Hepatocyte (in vitro differentiated cells): ENCODE measurements around the gene AUTS2. TPM values are rescaled to one million over a fixed set of nuclear protein-coding genes. Genes with fewer than 3 reads are reported as not detected.

Source experiments
- DNase-seq: peaks from one replicate; pipeline ENCODE4 v3.0.0-alpha.2; 2016; ENCODE audit warnings: low spot score
- H2AFZ ChIP-seq: fragments of 200-600 bp; sonication (generic); 2 replicates; pipeline ENCODE4 v1.6.0; 2016; ENCODE audit warnings: antibody characterized with exemption, mild to moderate bottlenecking
- H3K27ac ChIP-seq: fragments of 200-600 bp; sonication (generic); 2 replicates; pipeline ENCODE4 v1.5.1; 2016; ENCODE audit warnings: mild to moderate bottlenecking
- H3K27me3 ChIP-seq: fragments of 200-600 bp; sonication (generic); 2 replicates; pipeline ENCODE4 v1.6.1; 2016
- H3K36me3 ChIP-seq: fragments of 200-600 bp; sonication (generic); replicated peaks from 2 replicates; pipeline ENCODE4 v1.5.1; 2016; ENCODE audit warnings: low read depth; ENCODE audit not compliant: insufficient read depth
- H3K4me1 ChIP-seq: fragments of 200-600 bp; sonication (generic); 2 replicates; pipeline ENCODE4 v1.5.1; 2016; ENCODE audit warnings: mild to moderate bottlenecking, moderate library complexity; ENCODE audit not compliant: insufficient read depth
- H3K4me2 ChIP-seq: fragments of 200-600 bp; sonication (generic); 2 replicates; pipeline ENCODE4 v1.6.0; 2016
- H3K4me3 ChIP-seq: fragments of 200-600 bp; sonication (generic); 2 replicates; pipeline ENCODE4 v1.5.1; 2016; ENCODE audit warnings: mild to moderate bottlenecking
- H3K79me2 ChIP-seq: fragments of 200-600 bp; sonication (generic); 2 replicates; pipeline ENCODE4 v1.6.0; 2017; ENCODE audit warnings: mild to moderate bottlenecking
- H3K9me2 ChIP-seq: fragments of 200-600 bp; sonication (generic); replicated peaks from 2 replicates; pipeline ENCODE4 v1.6.0; 2017; ENCODE audit warnings: mild to moderate bottlenecking; ENCODE audit not compliant: insufficient read depth
- H3K9me3 ChIP-seq: fragments of 200-600 bp; sonication (generic); 2 replicates; pipeline ENCODE4 v1.5.1; 2016; ENCODE audit warnings: low read depth, mild to moderate bottlenecking
- H4K20me1 ChIP-seq: fragments of 200-600 bp; sonication (generic); 2 replicates; pipeline ENCODE4 v1.6.0; 2016; ENCODE audit warnings: mild to moderate bottlenecking; ENCODE audit not compliant: insufficient read depth, poor library complexity, severe bottlenecking
- EZH2 ChIP-seq: fragments of 200-600 bp; sonication (generic); IDR thresholded peaks from 2 replicates; pipeline ENCODE4 v1.6.1; 2016; ENCODE audit warnings: antibody characterized with exemption, mild to moderate bottlenecking, borderline replicate concordance
- EZH2phosphoT487 ChIP-seq: fragments of 200-600 bp; sonication (generic); IDR thresholded peaks from one replicate; pipeline ENCODE4 v1.6.1; 2018; ENCODE audit warnings: antibody characterized with exemption, mild to moderate bottlenecking, low read depth, moderate library complexity; ENCODE audit not compliant: unreplicated experiment, severe bottlenecking
- WGBS: methylation state at CpG from one replicate; pipeline ENCODE4 v1.1.6; 2016; ENCODE audit warnings: low lambda C conversion rate; ENCODE audit errors: missing lambda C conversion rate; 5-methylcytosine and 5-hydroxymethylcytosine counted together
- polyA plus RNA-seq: library from polyadenylated mRNA; unstranded; fragments of >200 nt; fragmentation: Nextera tagmentation; extraction: Ambion mirVana; gene quantifications from 2 replicates; pipeline ENCODE4 v1.2.1, GENCODE V29; 2016
- total RNA-seq: library from RNA; depleted of rRNA; stranded (reverse); fragments of >200 nt; gene quantifications from 2 replicates; pipeline ENCODE4 v1.2.3, GENCODE V29; 2014
- TF ChIP-seq, protein P1 (sequence below): fragments of 200-600 bp; sonication (generic); IDR thresholded peaks from 2 replicates; pipeline ENCODE4 v1.5.1; 2016; ENCODE audit warnings: antibody characterized with exemption, mild to moderate bottlenecking; ENCODE audit not compliant: poor library complexity

AUTS2 gene
- total and polyA plus RNA-seq, 2 experiments from 2014 or later = 34.4 to 40.9 TPM

DNA sequence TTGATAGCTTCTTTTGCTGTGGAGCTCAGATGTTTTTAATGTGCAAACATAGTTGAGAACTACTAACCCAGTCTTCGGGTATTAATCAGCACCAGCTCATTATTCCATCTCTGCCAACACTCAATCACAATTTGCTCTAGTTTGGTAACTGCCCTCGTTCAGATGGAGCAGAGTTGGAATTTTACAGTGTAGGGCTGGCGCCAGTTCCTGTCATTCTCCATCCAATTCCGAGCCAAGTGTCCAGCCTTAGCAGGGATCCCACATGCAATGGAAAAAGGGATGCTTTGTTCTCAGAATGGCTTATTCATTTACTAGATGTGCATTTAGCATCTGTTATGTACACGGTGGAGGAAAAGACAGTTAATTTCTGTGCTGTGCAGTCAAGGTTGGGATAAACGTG lies 1029.2 kb downstream of the AUTS2 start:
- Histone ChIP-seq H3K27me3 (no peaks in the 10 kb centered on the region), H2AFZ (no peak overlapping the region)

DNA sequence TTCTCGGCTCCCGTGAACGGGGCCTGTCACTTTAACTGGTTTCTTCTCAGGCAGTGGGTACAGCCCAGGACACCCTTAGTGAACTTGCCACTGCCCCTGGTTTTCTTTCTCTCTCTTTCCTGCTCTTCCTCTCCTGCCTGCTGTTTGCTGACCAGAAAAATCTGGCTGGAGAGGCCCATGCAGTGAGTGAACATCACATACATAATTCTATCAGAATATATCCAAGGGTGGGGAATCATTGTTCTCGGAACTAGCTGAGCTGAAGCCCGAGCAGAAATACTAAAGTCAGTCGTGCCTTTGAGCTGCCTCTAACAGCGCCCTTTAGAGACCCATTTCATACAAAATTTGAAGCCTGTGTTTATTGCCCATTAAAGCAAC lies 1032.2 kb downstream of the AUTS2 start:
- WGBS = 65% methylated on average over 7 of the region's 7 CpGs
- no peak overlapping the region for H2AFZ ChIP-seq
- H3K27ac ChIP-seq = peak overlapping the region; percentile 58
- no peaks in the 10 kb centered on the region for H3K9me3 ChIP-seq
- no peaks in the 10 kb centered on the region for H3K27me3 ChIP-seq
- H3K79me2 ChIP-seq = no peaks in the 10 kb centered on the region
- H3K36me3 ChIP-seq = no peaks in the 10 kb centered on the region
- no peaks in the 10 kb centered on the region for H3K9me2 ChIP-seq
- H3K4me1 ChIP-seq = peaks cover 10% of the 10 kb centered on the region
- no peaks in the 10 kb centered on the region for H4K20me1 ChIP-seq
- DNase-seq = no peak
- H3K4me2 ChIP-seq = peak overlapping the region; percentile 45
- H3K4me3 ChIP-seq = no peak overlapping the region
- no peak for TF ChIP-seq EZH2
- TF ChIP-seq EZH2phosphoT487 = no peak
- TF ChIP-seq, protein P1, sequence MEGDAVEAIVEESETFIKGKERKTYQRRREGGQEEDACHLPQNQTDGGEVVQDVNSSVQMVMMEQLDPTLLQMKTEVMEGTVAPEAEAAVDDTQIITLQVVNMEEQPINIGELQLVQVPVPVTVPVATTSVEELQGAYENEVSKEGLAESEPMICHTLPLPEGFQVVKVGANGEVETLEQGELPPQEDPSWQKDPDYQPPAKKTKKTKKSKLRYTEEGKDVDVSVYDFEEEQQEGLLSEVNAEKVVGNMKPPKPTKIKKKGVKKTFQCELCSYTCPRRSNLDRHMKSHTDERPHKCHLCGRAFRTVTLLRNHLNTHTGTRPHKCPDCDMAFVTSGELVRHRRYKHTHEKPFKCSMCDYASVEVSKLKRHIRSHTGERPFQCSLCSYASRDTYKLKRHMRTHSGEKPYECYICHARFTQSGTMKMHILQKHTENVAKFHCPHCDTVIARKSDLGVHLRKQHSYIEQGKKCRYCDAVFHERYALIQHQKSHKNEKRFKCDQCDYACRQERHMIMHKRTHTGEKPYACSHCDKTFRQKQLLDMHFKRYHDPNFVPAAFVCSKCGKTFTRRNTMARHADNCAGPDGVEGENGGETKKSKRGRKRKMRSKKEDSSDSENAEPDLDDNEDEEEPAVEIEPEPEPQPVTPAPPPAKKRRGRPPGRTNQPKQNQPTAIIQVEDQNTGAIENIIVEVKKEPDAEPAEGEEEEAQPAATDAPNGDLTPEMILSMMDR = no peak

More for the DNA sequence above, 1029.2 kb downstream of the AUTS2 start:
- Histone ChIP-seq H3K27ac (no peak overlapping the region), H3K9me3 (no peaks in the 10 kb centered on the region), H3K79me2 (no peaks in the 10 kb centered on the region), H3K4me2 (no peak overlapping the region), H3K4me1 (peaks cover 10% of the 10 kb centered on the region), H4K20me1 (no peaks in the 10 kb centered on the region), H3K9me2 (no peaks in the 10 kb centered on the region), H3K4me3 (no peak overlapping the region), H3K36me3 (no peaks in the 10 kb centered on the region)
- no peak for DNase-seq
- TF ChIP-seq EZH2 (no peak), EZH2phosphoT487 (no peak)
- TF ChIP-seq, protein P1 = no peak
- 76% methylated on average over 6 of the region's 6 CpGs for WGBS

DNA sequence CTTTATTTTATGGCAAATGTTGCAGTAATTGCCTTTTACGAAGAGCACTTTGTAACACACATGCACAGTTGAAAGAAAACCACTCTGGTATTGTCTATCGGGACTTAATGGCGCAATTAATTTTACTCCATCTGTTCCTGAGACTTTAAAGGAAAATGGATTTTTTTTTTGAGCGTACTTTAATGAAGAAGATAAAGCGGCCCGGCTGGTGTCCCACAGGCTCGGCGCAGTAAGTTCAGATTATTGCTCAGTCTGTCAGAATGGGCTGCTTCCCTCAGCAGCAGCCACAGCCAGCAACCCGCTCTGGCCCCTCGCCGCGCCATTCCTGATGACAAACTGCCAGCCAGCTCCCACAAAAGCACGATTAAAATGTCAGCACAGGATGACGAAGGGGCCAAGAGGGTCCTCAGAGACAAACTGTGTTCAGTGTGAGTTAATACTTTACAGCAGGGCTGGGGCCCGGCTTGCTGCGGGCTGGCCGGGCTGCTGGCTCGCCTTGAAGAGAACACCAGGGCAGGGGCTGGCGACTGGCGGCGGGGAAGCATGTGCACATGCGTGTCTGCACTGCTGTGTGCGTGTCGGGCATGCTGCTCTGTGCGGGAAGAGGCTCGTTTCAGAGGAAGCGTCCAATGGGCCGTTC lies 1032.7 kb downstream of the AUTS2 start:
- Histone ChIP-seq H3K27me3 (no peaks in the 10 kb centered on the region), H2AFZ (no peak overlapping the region), H3K4me1 (peaks cover 10% of the 10 kb centered on the region), H3K9me3 (no peaks in the 10 kb centered on the region), H3K27ac (peak overlapping the region; percentile 58), H3K9me2 (no peaks in the 10 kb centered on the region), H3K4me3 (no peak overlapping the region), H3K4me2 (peak overlapping the region; percentile 45), H3K36me3 (no peaks in the 10 kb centered on the region), H3K79me2 (no peaks in the 10 kb centered on the region), H4K20me1 (no peaks in the 10 kb centered on the region)
- peak; percentile 45 for DNase-seq
- 57% methylated on average over 28 of the region's 28 CpGs for WGBS
- TF ChIP-seq, protein P1 = no peak
- no peak for TF ChIP-seq EZH2
- TF ChIP-seq EZH2phosphoT487 = no peak
